ENCODE data around the gene DDC.
"Not testable (repeated sequence)": the region's sequence is repeated elsewhere in the genome, so short reads cannot be mapped to it uniquely, and the experiment has no call there.

Gene DDC

GRCh38 chr7:50555594-50556140, 9.5 kb downstream of the DDC start:
- TF ChIP-seq CTCF (conservative IDR thresholded peaks at IDR 0.05; ENCODE audit: low read depth): no peak
- POLR2A ChIA-PET (ENCODE audit: low non-redundant PET): no interaction called here
- no peak for DNase-seq (ENCODE audit: low spot score)
- CTCF ChIA-PET: interaction anchor here (0.5 to 1.0 kb wide), 4 partner anchors 24 to 325 kb away, joined by 3 to 5 read pairs (median 4); no protein-coding TSS in a partner anchor
- no peak overlapping the region for H3K27ac ChIP-seq

DNA sequence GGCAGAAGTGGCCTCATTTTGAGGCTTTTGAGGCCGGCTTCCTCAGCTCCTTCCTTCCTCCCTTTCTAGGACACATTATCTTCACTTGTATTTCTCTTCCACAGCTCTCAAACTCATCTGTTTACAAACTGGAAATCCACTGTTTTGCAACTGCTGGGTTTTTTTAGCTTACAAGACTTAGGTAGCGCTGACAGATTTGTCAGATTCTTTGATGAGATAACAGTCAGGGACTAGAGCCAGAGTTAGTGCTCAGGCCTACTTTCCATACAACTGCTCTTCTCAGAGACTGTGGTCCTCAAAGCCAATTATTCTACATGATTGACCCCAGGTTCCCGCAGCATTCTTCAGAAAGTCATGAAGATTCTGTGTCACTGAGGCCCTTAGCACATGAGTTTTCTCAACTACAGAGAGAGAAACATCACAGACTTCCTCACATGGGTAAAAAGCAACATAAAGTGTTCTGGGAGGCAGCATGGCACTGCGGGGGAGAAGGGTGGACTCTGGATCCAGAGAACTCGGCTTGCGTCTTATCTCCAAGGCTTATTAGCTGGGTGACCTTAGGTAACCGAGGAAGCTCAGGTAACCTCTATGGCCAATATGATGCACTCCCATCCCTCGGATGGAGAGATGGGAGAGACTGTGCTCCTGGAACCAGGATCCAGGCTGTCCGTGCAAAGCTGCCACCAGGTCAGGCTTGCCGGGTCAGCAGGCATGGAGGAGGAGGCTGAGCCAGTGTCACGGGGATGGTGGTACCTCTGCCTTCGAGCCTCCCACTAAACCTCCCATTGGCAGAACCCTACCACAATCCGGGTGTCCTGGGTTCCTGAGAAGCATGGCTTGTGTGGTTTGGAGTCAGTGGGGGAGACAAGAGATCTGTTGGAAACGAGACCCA, 10.5 kb downstream of the DDC start:
- no peak for TF ChIP-seq CTCF (conservative IDR thresholded peaks at IDR 0.05; ENCODE audit: low read depth)
- H3K27ac ChIP-seq: no peak overlapping the region
- ChIA-PET POLR2A (ENCODE audit: low non-redundant PET) (no interaction called here), CTCF (interaction anchor here (0.6 to 0.7 kb wide), 2 partner anchors 64 to 1613 kb away, joined by 3 read pairs; no protein-coding TSS in a partner anchor)
- no peak for DNase-seq (ENCODE audit: low spot score)

DNA sequence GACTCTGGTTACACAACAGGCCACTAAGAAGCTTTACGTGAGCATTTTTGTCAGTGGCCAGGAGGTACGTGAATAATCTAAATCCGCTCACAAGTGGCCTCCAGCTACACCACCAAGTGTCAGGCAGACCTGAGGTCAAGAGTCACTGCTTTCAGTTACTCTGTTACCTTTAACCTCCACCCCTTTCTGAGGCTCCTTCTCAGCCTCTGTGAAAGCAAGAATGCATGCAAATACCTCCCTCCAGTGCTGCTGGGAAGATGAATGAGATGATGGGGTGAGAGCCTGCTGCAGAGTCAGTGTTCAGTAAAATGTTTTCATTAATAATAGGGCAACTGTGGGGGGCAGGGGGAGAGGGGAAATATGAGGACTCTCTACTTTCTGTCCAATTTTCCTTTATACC, 11.2 kb downstream of the DDC start:
- ChIA-PET CTCF (interaction anchor here (0.6 to 0.8 kb wide), 3 partner anchors 57 to 1614 kb away, joined by 3 to 4 read pairs (median 3); no protein-coding TSS in a partner anchor), POLR2A (ENCODE audit: low non-redundant PET) (no interaction called here)
- no peak for TF ChIP-seq CTCF (conservative IDR thresholded peaks at IDR 0.05; ENCODE audit: low read depth)
- DNase-seq (ENCODE audit: low spot score): no peak
- no peak overlapping the region for H3K27ac ChIP-seq

DNA sequence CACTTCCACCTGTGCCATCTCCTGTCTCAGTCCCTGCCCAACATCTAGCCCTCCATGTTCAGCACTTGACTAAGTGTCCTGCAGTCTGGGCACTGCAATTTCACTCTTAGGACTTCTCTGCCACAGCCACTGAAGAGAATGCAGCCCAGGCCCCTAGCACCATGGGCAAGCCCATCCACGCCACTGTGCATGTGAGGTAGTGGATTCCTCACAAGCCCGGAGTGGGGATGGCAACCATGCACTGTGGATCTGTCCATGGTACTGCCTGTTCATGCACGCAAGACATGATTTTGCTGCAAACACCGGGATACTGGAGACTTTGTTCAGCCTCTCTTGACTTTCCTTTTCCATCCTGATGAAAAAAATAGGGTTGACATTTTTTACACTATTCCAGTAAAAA, 12.3 kb downstream of the DDC start:
- POLR2A ChIA-PET (ENCODE audit: low non-redundant PET): no interaction called here

DNA sequence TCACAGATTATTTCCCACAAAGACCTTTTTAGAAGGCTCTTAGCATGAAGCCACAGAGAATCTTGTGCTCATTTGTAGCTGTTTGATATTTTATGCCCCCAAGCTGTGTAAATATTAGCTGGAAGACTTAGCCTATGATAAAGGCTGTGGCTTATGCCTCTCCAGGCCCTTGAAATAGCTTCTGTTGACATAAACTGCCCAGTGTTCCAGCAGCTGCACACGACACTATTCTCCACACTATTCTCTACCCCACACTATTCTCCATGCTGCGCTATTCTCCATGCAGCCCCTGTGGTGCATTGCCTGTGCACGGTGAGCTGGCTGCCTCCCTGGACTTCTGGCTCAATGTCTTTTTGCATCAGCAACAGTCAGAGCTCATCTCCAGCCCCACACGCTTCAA, 13.1 kb downstream of the DDC start:
- POLR2A ChIA-PET (ENCODE audit: low non-redundant PET): no interaction called here
- H3K27ac ChIP-seq: no peak overlapping the region
- TF ChIP-seq CTCF (conservative IDR thresholded peaks at IDR 0.05; ENCODE audit: low read depth): no peak
- CTCF ChIA-PET: interaction anchor here (0.6 kb wide), 1 partner anchor 349 kb away, joined by 4 read pairs; no protein-coding TSS in a partner anchor
- DNase-seq (ENCODE audit: low spot score): no peak

More for the DNA sequence above, 12.3 kb downstream of the DDC start:
- CTCF ChIA-PET: no interaction called here
- no peak overlapping the region for H3K27ac ChIP-seq
- DNase-seq (ENCODE audit: low spot score): peak; percentile 26
- TF ChIP-seq CTCF (conservative IDR thresholded peaks at IDR 0.05; ENCODE audit: low read depth): no peak

- H3K27ac ChIP-seq; DNase-seq (ENCODE audit: low spot score); POLR2A ChIA-PET (ENCODE audit: low non-redundant PET): not testable (repeated sequence)
- CTCF ChIA-PET: interaction anchor here (0.6 kb wide), 1 partner anchor 418 kb away, joined by 4 read pairs; no protein-coding TSS in a partner anchor
Measured at GRCh38 chr7:50545613-50546012, 19.6 kb downstream of the DDC start.

DNA sequence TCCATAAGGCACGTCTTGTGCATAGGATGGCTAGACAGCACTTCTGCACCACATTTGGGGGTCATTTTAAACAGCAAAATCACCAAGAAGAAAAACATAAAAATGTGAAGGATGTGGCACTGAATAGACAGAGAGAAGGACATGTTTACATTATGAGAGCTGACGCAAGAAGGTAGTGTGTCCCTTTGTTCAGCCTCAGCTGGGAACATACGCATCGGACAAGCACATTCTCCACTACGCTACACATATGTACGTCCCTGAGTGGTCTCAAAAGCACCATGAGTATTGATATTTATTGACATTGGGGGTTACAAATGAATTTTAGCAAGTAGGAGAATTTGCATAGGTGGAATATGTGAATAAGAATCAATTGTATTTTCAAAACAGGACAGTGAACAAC, 20.2 kb downstream of the DDC start:
- ChIA-PET CTCF (interaction anchor here (0.6 kb wide), 1 partner anchor 418 kb away, joined by 4 read pairs; no protein-coding TSS in a partner anchor), POLR2A (ENCODE audit: low non-redundant PET) (no interaction called here)
- TF ChIP-seq CTCF (conservative IDR thresholded peaks at IDR 0.05; ENCODE audit: low read depth): no peak
- no peak for DNase-seq (ENCODE audit: low spot score)
- no peak overlapping the region for H3K27ac ChIP-seq
